NCI-H446 (cell line): Measurements from ENCODE around the gene CMIP.
A peak's percentile ranks its signal among the peaks of the same experiment; 100 is the strongest.

Experiments used
- DNase-seq, 2 experiments: peaks; one replicate each; lab custom pipeline; 2025; lab: John Stamatoyannopoulos, UW

Gene CMIP

DNA sequence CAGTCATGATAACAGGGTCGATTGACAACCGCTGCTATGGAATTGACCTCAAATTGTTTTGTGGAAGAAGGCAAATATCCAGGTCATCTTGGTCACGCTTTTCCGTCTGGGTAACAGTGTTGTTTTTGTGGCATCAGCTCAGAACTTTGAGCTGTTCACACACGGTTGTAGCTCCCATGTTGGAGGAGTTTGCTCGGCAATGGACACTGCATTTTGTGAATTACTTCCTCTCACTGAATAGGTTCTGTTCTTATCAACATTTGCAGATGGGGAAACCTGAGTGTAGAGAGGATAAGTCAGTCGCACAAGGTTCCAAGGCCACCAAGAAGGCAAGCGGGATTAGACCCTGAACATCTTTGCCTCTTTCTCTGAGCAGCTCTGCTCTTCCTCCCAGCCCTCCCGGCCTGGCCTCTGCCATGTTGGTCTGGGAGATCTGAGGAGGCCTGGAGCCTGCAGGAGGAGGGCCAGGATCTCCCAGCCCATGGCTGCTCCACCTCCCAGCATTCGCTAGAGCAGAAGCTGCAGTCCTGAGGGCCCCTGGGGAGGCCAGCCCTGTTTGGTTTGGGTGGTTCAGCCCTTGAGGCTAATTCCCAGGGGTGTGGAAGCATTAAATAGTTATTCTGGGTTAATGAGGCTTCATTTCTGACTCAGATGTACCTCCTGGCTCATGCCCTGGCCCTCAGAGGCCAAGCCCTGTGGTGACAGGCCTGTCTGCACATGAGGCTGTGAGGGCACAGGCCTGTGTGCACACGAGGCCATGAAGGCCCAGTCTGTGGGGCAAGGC is 180.3 kb downstream of the CMIP start:
- DNase-seq, result no peak

DNA sequence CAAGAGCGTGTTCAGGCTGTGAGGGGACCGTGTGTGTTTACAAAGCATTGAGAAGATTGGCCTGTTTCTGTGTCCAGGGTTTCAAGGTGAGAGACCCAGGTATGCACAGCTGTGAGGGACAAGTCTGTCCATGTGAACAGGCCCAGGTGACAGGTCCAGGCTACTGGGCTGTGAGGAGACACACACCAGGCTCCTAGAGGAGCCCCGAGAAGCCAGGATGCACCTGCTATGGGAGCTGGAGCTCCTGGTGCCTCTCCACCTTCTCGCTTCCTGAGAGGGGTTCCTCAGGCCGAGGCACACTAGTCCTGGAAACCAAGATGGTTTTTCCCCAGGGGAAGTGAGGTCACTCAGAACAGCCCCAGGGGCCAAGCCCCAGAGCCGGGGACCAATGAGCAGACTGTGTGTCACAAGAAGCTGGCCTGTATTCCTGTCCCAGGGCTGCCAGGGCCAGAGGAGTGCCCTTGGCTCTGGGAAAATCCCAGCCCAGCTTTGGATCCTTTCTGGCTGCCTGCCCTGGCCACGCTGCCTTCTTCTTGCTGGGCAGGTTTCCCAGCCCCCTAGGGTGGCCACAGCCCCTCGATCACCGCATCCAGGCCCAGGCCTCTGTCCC is 181.0 kb downstream of the CMIP start:
- peak in 1 of 2 experiments; percentile 53 for DNase-seq

DNA sequence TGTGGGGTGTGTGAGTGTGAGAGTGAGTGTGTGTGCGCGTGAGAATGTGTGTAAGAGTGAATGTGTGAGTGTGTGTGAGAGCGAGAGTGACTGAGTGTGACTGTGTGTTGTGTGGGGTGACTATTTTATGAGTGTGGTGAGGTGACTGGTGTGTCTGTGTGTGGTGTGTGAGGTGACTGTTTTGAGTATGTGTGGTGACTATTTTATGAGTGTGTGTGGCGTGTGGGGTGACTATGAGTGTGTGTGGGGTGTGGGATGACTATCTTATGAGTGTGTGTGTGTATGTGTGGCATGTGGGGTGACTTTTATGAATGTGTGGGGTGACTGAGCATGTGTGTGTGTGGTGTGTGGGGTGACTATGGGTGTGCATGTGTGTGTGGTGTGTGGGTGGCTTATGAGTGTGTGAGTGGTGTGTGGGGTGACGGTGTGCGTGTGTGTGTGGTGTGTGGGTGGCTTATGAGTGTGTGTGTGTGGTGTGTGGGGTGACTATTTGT is 181.6 kb downstream of the CMIP start:
- no peak for DNase-seq

DNA sequence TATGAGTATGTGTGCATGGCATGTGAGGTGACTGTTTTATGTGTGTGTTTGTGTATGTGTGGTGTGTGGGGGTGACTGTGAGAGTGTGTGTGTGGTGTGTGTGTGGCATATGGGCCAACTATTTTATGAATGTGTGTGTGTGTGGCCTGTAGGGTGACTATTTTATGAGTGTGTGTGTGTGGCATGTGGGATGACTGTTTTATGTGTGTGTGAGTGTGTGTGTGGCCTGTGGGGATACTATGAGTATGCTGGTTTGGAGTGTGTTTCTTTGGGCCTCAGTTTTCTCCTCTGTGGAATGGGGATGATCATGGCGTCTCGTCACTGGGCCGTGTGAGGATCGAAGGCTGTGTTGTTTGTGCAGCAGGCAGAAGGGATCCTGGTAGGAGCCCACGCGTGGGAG is 182.4 kb downstream of the CMIP start:
- no peak for DNase-seq

GRCh38 chr16:81627729-81628244 is 183.2 kb downstream of the CMIP start:
- DNase-seq, result no peak

DNA sequence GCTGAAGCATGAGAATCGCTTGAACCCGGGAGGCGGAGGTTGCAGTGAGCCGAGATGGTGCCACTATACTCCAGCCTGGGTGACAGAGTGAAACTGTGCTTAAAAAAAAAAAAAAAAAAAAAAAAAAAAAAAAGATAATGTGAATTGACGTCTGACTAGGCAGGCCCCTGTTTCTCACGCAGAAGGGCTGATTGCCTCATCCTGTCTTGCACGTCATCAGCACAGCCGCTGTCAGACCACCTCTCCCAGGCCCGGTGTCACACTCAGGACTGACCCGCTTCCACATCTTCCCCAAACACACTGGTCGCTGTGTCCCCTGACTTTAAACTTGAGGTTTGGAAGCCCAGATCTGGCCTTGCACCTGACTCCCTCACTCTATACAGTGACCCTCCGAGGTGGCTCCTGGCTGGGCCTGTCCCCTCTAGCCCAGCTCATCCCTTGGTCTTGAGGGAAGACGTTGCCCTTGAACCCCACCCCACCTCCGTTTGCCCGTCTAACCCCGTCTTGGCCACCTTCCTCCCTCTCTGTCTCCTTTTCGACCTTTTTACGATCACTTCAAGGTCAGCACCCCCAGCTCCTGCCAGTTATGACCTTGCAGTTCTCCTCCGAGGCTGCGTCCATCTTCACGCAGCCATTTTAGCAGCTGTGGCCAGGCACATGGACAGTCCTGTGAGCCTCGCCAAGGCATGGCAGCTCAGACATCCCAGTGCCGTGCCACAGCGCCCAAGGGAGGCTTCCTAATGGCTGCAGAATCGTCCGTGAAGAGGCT is 184.6 kb downstream of the CMIP start:
- DNase-seq, result no peak

- DNase-seq, result no peak
Observed at GRCh38 chr16:81629896-81630634, 185.5 kb downstream of the CMIP start.

- DNase-seq, result no peak
Observed at GRCh38 chr16:81630635-81631031, 186.0 kb downstream of the CMIP start.

GRCh38 chr16:81632392-81633146 is 188.0 kb downstream of the CMIP start:
- DNase-seq, result no peak

DNA sequence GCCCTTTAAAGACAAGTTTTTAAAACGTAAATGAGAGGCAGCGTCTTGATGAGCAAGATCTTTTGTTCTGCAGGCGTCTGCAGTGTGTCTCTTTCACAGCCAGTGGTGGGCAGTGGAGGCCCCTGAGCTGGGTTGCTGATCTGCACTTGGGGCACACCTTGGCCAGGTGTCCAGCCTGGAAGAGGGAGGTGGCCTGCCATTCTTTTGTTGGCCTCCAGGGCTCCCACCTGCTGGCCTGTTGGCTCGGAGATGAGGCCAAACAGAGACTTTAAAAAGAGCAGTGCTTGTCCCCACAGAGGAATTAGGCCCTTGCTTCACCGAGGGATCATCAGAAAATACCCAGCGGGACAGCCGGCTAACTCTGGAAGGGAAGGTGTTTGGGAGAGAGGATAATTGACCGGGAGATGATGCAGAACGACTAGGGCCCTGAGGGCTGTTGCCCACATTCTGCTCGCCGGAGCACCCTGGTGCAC is 188.6 kb downstream of the CMIP start:
- no peak for DNase-seq

- no peak for DNase-seq
Observed at GRCh38 chr16:81633680-81634379, 189.2 kb downstream of the CMIP start.

- DNase-seq, result no peak
Observed at GRCh38 chr16:81634380-81635062, 189.9 kb downstream of the CMIP start.

DNA sequence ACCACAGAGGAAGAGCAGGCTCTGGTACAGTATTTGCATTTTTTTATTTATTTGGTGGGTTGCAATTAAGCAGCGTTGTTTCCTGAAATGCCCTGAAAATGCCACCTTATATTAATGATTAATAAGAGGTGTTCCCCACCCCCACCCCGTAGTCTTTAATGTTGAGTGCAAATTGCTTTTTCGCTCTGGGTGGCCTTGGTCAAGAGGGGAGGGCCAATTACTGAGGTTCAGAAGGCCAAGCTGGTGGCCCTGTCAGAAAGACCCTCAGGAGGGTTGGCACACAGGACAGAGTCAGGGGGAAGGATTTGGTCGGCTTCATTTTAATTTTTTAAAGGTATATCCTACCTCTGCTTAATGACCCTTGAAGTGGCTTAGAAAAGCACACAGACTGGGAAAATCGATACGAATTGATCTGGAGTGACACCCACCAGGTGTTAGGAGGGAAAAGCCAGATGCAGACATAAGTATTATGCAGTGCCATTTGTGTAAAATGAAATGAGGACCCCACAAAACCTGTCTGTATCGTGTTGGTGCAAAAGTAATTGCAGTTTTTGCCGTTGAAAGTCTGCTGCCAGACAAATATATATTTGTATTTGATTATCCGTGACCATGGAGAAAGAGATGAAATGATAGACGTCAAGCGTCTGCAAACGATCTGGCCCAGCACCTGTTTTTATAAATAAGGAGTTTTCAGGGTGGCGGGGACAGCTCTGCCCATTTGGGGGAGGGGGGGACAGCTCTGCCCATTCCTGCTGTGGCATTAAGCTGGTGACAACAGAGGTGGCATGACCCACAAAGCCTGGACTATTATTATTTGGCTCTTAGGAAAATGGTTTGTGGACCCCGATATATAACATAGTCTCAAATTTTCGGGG is 190.7 kb downstream of the CMIP start:
- DNase-seq, result no peak

DNA sequence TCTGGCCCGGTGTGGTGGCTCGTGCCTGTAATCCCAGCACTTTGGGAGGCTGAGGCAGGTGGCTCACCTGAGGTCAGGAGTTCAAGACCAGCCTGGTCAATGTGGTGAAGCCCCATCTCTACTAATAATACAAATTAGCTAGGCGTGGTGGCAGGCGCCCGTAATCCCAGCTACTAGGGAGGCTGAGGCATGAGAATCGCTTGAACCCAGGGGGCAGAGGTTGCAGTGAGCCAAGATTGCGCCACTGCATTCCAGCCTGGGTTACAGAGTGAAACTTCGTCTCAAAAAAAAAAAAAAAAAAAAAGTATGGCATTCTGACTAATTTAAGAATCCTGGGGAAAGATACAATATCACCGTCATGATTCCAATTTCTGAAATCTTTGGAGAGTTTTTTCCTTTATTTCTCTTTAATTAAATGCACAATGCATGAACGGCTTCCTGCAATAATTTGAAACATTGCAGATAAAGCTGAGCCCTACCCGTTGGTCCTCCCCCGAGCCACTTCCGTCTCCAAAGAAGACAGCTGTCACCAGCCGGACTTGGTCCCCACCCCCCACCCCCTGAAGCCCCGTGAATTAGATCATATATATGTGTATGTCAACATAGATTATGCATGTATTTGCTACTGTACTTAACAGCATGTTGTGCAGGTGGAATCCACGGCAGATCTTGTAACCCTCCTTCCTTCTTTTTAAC is 191.8 kb downstream of the CMIP start:
- DNase-seq, result no peak

GRCh38 chr16:81637336-81638235 is 193.0 kb downstream of the CMIP start:
- no peak for DNase-seq

GRCh38 chr16:81638286-81638945 is 193.8 kb downstream of the CMIP start:
- no peak for DNase-seq

GRCh38 chr16:81639348-81639747 is 194.7 kb downstream of the CMIP start:
- DNase-seq, result no peak
